K562 (cell line): Measurements from ENCODE around the gene ZNF598. TPM values are rescaled to one million over a fixed set of nuclear protein-coding genes. Genes with fewer than 3 reads are reported as not detected.
A peak's percentile ranks its signal among the peaks of the same experiment; 100 is the strongest.

ENCODE experiments used
- BHLHE40 ChIP-seq: IDR thresholded peaks from 2 replicates; pipeline ENCODE4 v1.6.1; 2011; ENCODE audit warnings: low read length, improper control_type of control experiment
- CBX2 ChIP-seq: fragments of 200-600 bp; sonication (generic); IDR thresholded peaks from one replicate; pipeline ENCODE4 v1.6.1; 2012; ENCODE audit warnings: mild to moderate bottlenecking, low read length, inconsistent platforms; ENCODE audit not compliant: insufficient read depth, poor library complexity, severe bottlenecking
- CBX5 ChIP-seq: IDR thresholded peaks from 2 replicates; pipeline ENCODE4 v1.6.1; 2014; ENCODE audit warnings: low read depth, borderline replicate concordance
- CCAR2 ChIP-seq: fragments of 200-400 bp; formaldehyde crosslinking; IDR thresholded peaks from 2 replicates; pipeline ENCODE4 v1.6.1; 2017; ENCODE audit warnings: mild to moderate bottlenecking, low read depth, low read length
- CREBBP ChIP-seq: IDR thresholded peaks from one replicate; pipeline ENCODE4 v1.6.1; 2012; ENCODE audit warnings: low read depth, mild to moderate bottlenecking, control low read depth, inconsistent platforms, low read length
- E2F5 ChIP-seq: sonication (generic); formaldehyde crosslinking; IDR thresholded peaks from 2 replicates; pipeline ENCODE4 v1.8.0; 2022; ENCODE audit warnings: mild to moderate bottlenecking, missing genetic modification reagents
- ELF1 ChIP-seq: fragments of 200-800 bp; sonication (Bioruptor generic); IDR thresholded peaks from 2 replicates; pipeline ENCODE4 v1.6.1; 2016; ENCODE audit warnings: missing genetic modification characterization, missing compliant biosample characterization
- HLTF ChIP-seq: fragments of 450-650 bp; IDR thresholded peaks from 2 replicates; pipeline ENCODE4 v1.6.1; 2016
- KLF16 ChIP-seq: IDR thresholded peaks from 2 replicates; pipeline ENCODE4 v1.6.1; 2016; ENCODE audit warnings: antibody characterized with exemption
- KLF6 ChIP-seq: fragments of 250-450 bp; sonication (Bioruptor Pico); IDR thresholded peaks from 2 replicates; pipeline ENCODE4 v1.4.0; 2020; ENCODE audit warnings: mild to moderate bottlenecking, moderate library complexity, borderline replicate concordance
- LCOR ChIP-seq: sonication (generic); formaldehyde crosslinking; IDR thresholded peaks from 2 replicates; pipeline ENCODE4 v1.8.0; 2022; ENCODE audit warnings: mild to moderate bottlenecking, missing genetic modification reagents
- MCM2 ChIP-seq: fragments of 450-650 bp; IDR thresholded peaks from 2 replicates; pipeline ENCODE4 v1.6.1; 2017; ENCODE audit warnings: low read depth, mild to moderate bottlenecking
- MTA1 ChIP-seq: fragments of 450-650 bp; IDR thresholded peaks from 2 replicates; pipeline ENCODE4 v1.6.1; 2017; ENCODE audit warnings: borderline replicate concordance
- NBN ChIP-seq: fragments of 450-650 bp; IDR thresholded peaks from 2 replicates; pipeline ENCODE4 v1.6.1; 2016; ENCODE audit warnings: low read depth, mild to moderate bottlenecking
- NFRKB ChIP-seq: fragments of 450-650 bp; IDR thresholded peaks from 2 replicates; pipeline ENCODE4 v1.6.1; 2016; ENCODE audit warnings: low read depth
- PHF8 ChIP-seq: fragments of 200-600 bp; sonication (generic); IDR thresholded peaks from 2 replicates; pipeline ENCODE4 v1.6.1; 2012; ENCODE audit warnings: mixed run types, mild to moderate bottlenecking, inconsistent platforms, low read length, moderate library complexity, borderline replicate concordance
- PHTF2 ChIP-seq: fragments of 250-450 bp; sonication (Bioruptor Pico); IDR thresholded peaks from 2 replicates; pipeline ENCODE4 v1.5.0; 2021; ENCODE audit warnings: mild to moderate bottlenecking
- RBFOX2 ChIP-seq: fragments of 200-400 bp; formaldehyde crosslinking; IDR thresholded peaks from 2 replicates; pipeline ENCODE4 v1.6.1; 2017; ENCODE audit warnings: low read depth, mild to moderate bottlenecking, low read length, moderate library complexity
- RBM22 ChIP-seq: fragments of 200-400 bp; formaldehyde crosslinking; IDR thresholded peaks from 2 replicates; pipeline ENCODE4 v1.6.1; 2018; ENCODE audit warnings: low read length, low read depth; ENCODE audit not compliant: poor library complexity, severe bottlenecking
- SMAD4 ChIP-seq: fragments of 250-450 bp; sonication (Bioruptor Pico); conservative IDR thresholded peaks from 2 replicates; pipeline ENCODE4 v1.8.0; 2021; ENCODE audit warnings: inconsistent platforms, mild to moderate bottlenecking, moderate library complexity
- SMARCB1 ChIP-seq: IDR thresholded peaks from 2 replicates; pipeline ENCODE4 v1.6.1; 2011; ENCODE audit warnings: improper control_type of control experiment, low read depth; ENCODE audit not compliant: insufficient read length
- TAF15 ChIP-seq: fragments of 200-400 bp; formaldehyde crosslinking; IDR thresholded peaks from 2 replicates; pipeline ENCODE4 v1.6.1; 2017; ENCODE audit warnings: mild to moderate bottlenecking, low read depth, low read length, moderate library complexity
- TAF9B ChIP-seq: fragments of 450-650 bp; IDR thresholded peaks from 2 replicates; pipeline ENCODE4 v1.6.1; 2018; ENCODE audit warnings: mild to moderate bottlenecking; ENCODE audit not compliant: partially characterized antibody
- ZBTB1 ChIP-seq: sonication (generic); formaldehyde crosslinking; IDR thresholded peaks from 2 replicates; pipeline ENCODE4 v1.8.1; 2023; ENCODE audit warnings: missing genetic modification reagents, low read depth, mild to moderate bottlenecking, borderline replicate concordance
- ZFP30 ChIP-seq: fragments of 250-450 bp; sonication (Bioruptor Pico); IDR thresholded peaks from 2 replicates; pipeline ENCODE4 v1.8.0; 2022; ENCODE audit warnings: moderate library complexity, mild to moderate bottlenecking, inconsistent platforms, borderline replicate concordance
- ZKSCAN8 ChIP-seq: fragments of 200-800 bp; sonication (Bioruptor generic); IDR thresholded peaks from 2 replicates; pipeline ENCODE4 v1.6.1; 2016; ENCODE audit warnings: missing genetic modification characterization, missing compliant biosample characterization
- ZSCAN29 ChIP-seq: fragments of 450-650 bp; IDR thresholded peaks from 2 replicates; pipeline ENCODE4 v1.6.1; 2017
- ZZZ3 ChIP-seq: fragments of 450-650 bp; IDR thresholded peaks from 2 replicates; pipeline ENCODE4 v1.6.1; 2016; ENCODE audit warnings: antibody characterized with exemption, mild to moderate bottlenecking, moderate library complexity
- polyA plus RNA-seq, 8 experiments: library from polyadenylated mRNA; depleted of rRNA in 4 of 8; stranded (reverse) in 5 of 8; unstranded in 3 of 8; fragments of >200 nt; fragmentation: Nextera tagmentation in 2 of 8; fragmentation: Illumina TruSeq in 1 of 8; extraction: Ambion mirVana in 2 of 8; extraction: Trizol in 1 of 8; gene quantifications; 2 replicates each; pipeline versions ENCODE4 v1.2.1 to v1.2.3, GENCODE V29; 2011 to 2014; ENCODE audit warnings: inconsistent platforms in 1 of 8, missing spikeins in 1 of 8
- total RNA-seq, 7 experiments: library from RNA; depleted of rRNA in 6 of 7; stranded (reverse); fragments of >200 nt in 6 of 7; fragmentation: Illumina TruSeq in 2 of 7; extraction: Trizol in 2 of 7; gene quantifications; 2 replicates each; pipeline versions ENCODE4 v1.2.1 to v1.2.3, GENCODE V29; 2011 to 2021; ENCODE audit warnings: low replicate concordance in 1 of 7
- TF ChIP-seq, protein P1 (sequence below): fragments of 250-450 bp; sonication (Bioruptor Pico); IDR thresholded peaks from 2 replicates; pipeline ENCODE4 v1.5.0; 2021

The ZNF598 gene
- total and polyA plus RNA-seq, 9 of the 15 experiments (the other 6 are each of a cell fraction or from before 2014, with no cell fraction given): 0.11 to 115 (median 29.6) TPM

GRCh38 chr16:2003827-2004641 lies 5.6 kb downstream of the ZNF598 start (continued):
- TF ChIP-seq TAF15 (no peak), CBX5 (no peak), LCOR (no peak), SMAD4 (CRISPR knock-in tag) (peak; percentile 66; the same call in 1 of the 2 replicates), ZBTB1 (CRISPR knock-in tag) (no peak), KLF6 (peak; percentile 60; the same call in 1 of the 2 replicates), CCAR2 (no peak), ZSCAN29 (no peak), RBM22 (peak; percentile 83), TAF9B (no peak), PHF8 (no peak), ZZZ3 (no peak), PHTF2 (CRISPR knock-in tag) (no peak), ZKSCAN8 (CRISPR knock-in tag) (no peak), E2F5 (CRISPR knock-in tag) (no peak), CREBBP (no peak), MTA1 (no peak), ELF1 (tag) (no peak), KLF16 (0 out of 2 replicates have a peak, but pooled peaks have one; percentile 42), RBFOX2 (peak; percentile 65), HLTF (peak; percentile 24; the same call in 1 of the 2 replicates), CBX2 (no peak), NBN (0 out of 2 replicates have a peak, but pooled peaks have one; percentile 51), BHLHE40 (peak; percentile 74; the same call in 1 of the 2 replicates), SMARCB1 (no peak), NFRKB (no peak), MCM2 (no peak), ZFP30 (CRISPR knock-in tag) (no peak)
- TF ChIP-seq, protein P1, sequence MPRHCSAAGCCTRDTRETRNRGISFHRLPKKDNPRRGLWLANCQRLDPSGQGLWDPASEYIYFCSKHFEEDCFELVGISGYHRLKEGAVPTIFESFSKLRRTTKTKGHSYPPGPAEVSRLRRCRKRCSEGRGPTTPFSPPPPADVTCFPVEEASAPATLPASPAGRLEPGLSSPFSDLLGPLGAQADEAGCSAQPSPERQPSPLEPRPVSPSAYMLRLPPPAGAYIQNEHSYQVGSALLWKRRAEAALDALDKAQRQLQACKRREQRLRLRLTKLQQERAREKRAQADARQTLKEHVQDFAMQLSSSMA (CRISPR knock-in tag): no peak
